Measurements from ENCODE around the gene MYO1B.

DNA sequence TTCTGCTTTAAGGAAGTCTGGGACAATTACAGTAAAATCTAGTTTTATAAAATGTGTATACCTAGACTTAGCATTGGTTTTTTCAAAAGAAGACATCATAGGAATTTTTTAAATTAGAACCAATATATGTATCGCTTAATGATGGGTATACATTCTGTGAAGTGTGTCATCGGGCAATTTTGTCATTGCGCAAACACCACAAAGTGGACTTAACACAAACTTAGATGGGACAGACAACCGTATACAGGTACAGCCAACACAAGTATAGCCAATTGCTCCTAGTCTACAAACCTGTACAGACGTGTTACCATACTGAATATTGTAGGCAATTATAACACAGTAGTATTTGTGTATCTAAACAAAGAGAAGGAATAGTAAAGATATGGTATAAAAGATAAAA lies 12.7 kb downstream of the MYO1B start:
- TF ChIP-seq EZH2 (IDR thresholded peaks at IDR 0.05; ENCODE audit: insufficient read depth, poor library complexity, severe bottlenecking) (no peak), EZH2phosphoT487 (IDR thresholded peaks at IDR 0.05; ENCODE audit: insufficient read depth, low read depth) (no peak)

All from GM23248 (cell line).